K562 (cell line): Measurements from ENCODE around the gene COMMD9. TPM values are rescaled to one million over a fixed set of nuclear protein-coding genes. Genes with fewer than 3 reads are reported as not detected.

Experiments used
- ATAC-seq: fragments of 200-7000 bp; cut with Tn5 transposase; 3 replicates; pipeline ENCODE4 v1.9.1; 2020; ENCODE audit warnings: moderate library complexity
- BruUV-seq: library from RNA; stranded (reverse); fragments of 400-500 nt; replicated peaks from 2 replicates; lab custom pipeline; 2021; lab: Mats Ljungman, UMichigan
- CTCF ChIA-PET: fragments of 300-600 bp; formaldehyde crosslinking; extraction: SDS; loops from one replicate; lab custom pipeline; 2021; ENCODE audit warnings: low intra/inter-chr PET ratio; lab: Yijun Ruan, JAX
- POLR2A ChIA-PET: fragments of 300-600, 350-650 bp; sonication (Branson Sonifier 250); formaldehyde crosslinking; extraction: SDS; loops from one replicate; lab custom pipeline; 2021; ENCODE audit warnings: antibody characterized with exemption, inconsistent platforms; lab: Yijun Ruan, JAX
- DNase-seq, 4 experiments: peaks; one replicate each; pipeline versions ENCODE4 v3.0.0 to v3.0.0-alpha.2; 2011 to 2018; ENCODE audit warnings: low spot score in 3 of 4, mixed read lengths in 3 of 4; ENCODE audit errors: extremely low read depth in 1 of 4
- FAIRE-seq: peaks from 2 replicates; lab custom pipeline; 2011; peaks lifted over from hg19 to GRCh38; lab: Jason Lieb, UNC
- H2AFZ ChIP-seq: 2 replicates; pipeline ENCODE4 v1.6.0; 2011; ENCODE audit warnings: low read depth, low read length, control low read depth, inconsistent platforms
- H3K27ac ChIP-seq: fragments of 200-600 bp; 3 replicates; pipeline ENCODE4 v1.8.0; 2011; ENCODE audit warnings: low read depth, mild to moderate bottlenecking, control low read depth, inconsistent platforms, low read length, moderate library complexity, mixed read lengths; ENCODE audit errors: extremely low read depth
- H3K27me3 ChIP-seq, 2 experiments: fragments of 300-600 bp in 1 of 2; 2 replicates in 1 of 2; 3 replicates in 1 of 2; pipeline versions ENCODE4 v1.6.0 to v1.8.0; 2011; ENCODE audit warnings: inconsistent platforms in 2 of 2, low read length in 2 of 2, mild to moderate bottlenecking in 1 of 2, mixed read lengths in 1 of 2, moderate library complexity in 1 of 2; ENCODE audit not compliant: control insufficient read depth in 2 of 2, insufficient read depth in 2 of 2
- H3K36me3 ChIP-seq: fragments of 300-600 bp; 3 replicates; pipeline ENCODE4 v1.8.0; 2011; ENCODE audit warnings: mild to moderate bottlenecking, low read length, inconsistent platforms; ENCODE audit not compliant: control insufficient read depth, insufficient read depth
- H3K4me1 ChIP-seq, 2 experiments: fragments of 200-600 bp in 1 of 2; replicated peaks in 1 of 2; 2 replicates in 1 of 2; 3 replicates in 1 of 2; pipeline versions ENCODE4 v1.5.1 to v1.8.0; 2011; ENCODE audit warnings: inconsistent platforms in 2 of 2, low read length in 2 of 2, mild to moderate bottlenecking in 1 of 2, mixed read lengths in 1 of 2, moderate library complexity in 1 of 2; ENCODE audit not compliant: control insufficient read depth in 2 of 2, insufficient read depth in 2 of 2
- H3K4me2 ChIP-seq: 2 replicates; pipeline ENCODE4 v1.6.1; 2011; ENCODE audit warnings: low read length, control low read depth, inconsistent platforms, mixed read lengths; ENCODE audit not compliant: insufficient read depth
- H3K4me3 ChIP-seq: fragments of 200-600 bp; sonication (generic), shearing (Covaris generic); 2 replicates; pipeline ENCODE4 v1.5.1; 2016; ENCODE audit warnings: control low read depth, inconsistent platforms
- H3K79me2 ChIP-seq: fragments of 200-600 bp; 3 replicates; pipeline ENCODE4 v1.8.0; 2011; ENCODE audit warnings: low read length, inconsistent platforms; ENCODE audit not compliant: control insufficient read depth, insufficient read depth
- H3K9ac ChIP-seq, 2 experiments: 2 replicates each; pipeline versions ENCODE4 v1.6.0 to v1.6.1; 2011; ENCODE audit warnings: low read depth in 2 of 2, low read length in 2 of 2, control low read depth in 1 of 2, inconsistent platforms in 1 of 2, mild to moderate bottlenecking in 1 of 2, mixed read lengths in 1 of 2; ENCODE audit not compliant: insufficient read depth in 1 of 2
- H3K9me1 ChIP-seq: one replicate; pipeline ENCODE4 v1.6.0; 2011; ENCODE audit warnings: inconsistent platforms, mild to moderate bottlenecking, low read length, moderate library complexity; ENCODE audit not compliant: control insufficient read depth, insufficient read depth
- H3K9me3 ChIP-seq: replicated peaks from 2 replicates; pipeline ENCODE4 v1.5.1; 2011; ENCODE audit warnings: low read depth, low read length, inconsistent platforms; ENCODE audit not compliant: control insufficient read depth, insufficient read depth
- H4K20me1 ChIP-seq: replicated peaks from 2 replicates; pipeline ENCODE4 v1.6.1; 2011; ENCODE audit warnings: low read length, inconsistent platforms, mixed read lengths; ENCODE audit not compliant: control insufficient read depth, insufficient read depth
- ASH1L ChIP-seq: fragments of 450-650 bp; IDR thresholded peaks from 2 replicates; pipeline ENCODE4 v1.6.1; 2018; ENCODE audit warnings: borderline replicate concordance, mild to moderate bottlenecking, low read depth; ENCODE audit not compliant: partially characterized antibody
- CBX8 ChIP-seq: fragments of 200-600 bp; sonication (generic); IDR thresholded peaks from 2 replicates; pipeline ENCODE4 v1.6.1; 2012; ENCODE audit warnings: borderline replicate concordance, mixed run types, low read depth, mild to moderate bottlenecking, moderate library complexity, mixed read lengths, low read length, control low read depth, inconsistent platforms; ENCODE audit not compliant: poor library complexity, severe bottlenecking; ENCODE audit errors: extremely low read depth
- EGR1 ChIP-seq: fragments of 450-650 bp; conservative IDR thresholded peaks from 2 replicates; pipeline ENCODE4 v1.6.1; 2017; ENCODE audit warnings: mild to moderate bottlenecking
- EP300 ChIP-seq: IDR thresholded peaks from 2 replicates; pipeline ENCODE4 v1.6.1; 2012; ENCODE audit warnings: low read length, improper control_type of control experiment
- KDM1A ChIP-seq, 2 experiments: fragments of 450-650 bp; IDR thresholded peaks; 2 replicates each; pipeline ENCODE4 v1.6.1; 2016; ENCODE audit warnings: mild to moderate bottlenecking in 2 of 2
- LEF1 ChIP-seq: fragments of 450-650 bp; IDR thresholded peaks from 2 replicates; pipeline ENCODE4 v1.6.1; 2016; ENCODE audit warnings: mild to moderate bottlenecking
- PML ChIP-seq: IDR thresholded peaks from 2 replicates; pipeline ENCODE4 v1.6.1; 2012; ENCODE audit warnings: low read length, inconsistent platforms
- SMARCB1 ChIP-seq: IDR thresholded peaks from 2 replicates; pipeline ENCODE4 v1.6.1; 2011; ENCODE audit warnings: improper control_type of control experiment, low read depth; ENCODE audit not compliant: insufficient read length
- SMC3 ChIP-seq: conservative IDR thresholded peaks from 2 replicates; pipeline ENCODE4 v1.6.1; 2011; ENCODE audit warnings: low read depth, low read length, improper control_type of control experiment; ENCODE audit not compliant: insufficient read depth
- ZNF146 ChIP-seq: IDR thresholded peaks from one replicate; pipeline ENCODE4 v1.6.1; 2018; ENCODE audit warnings: missing compliant biosample characterization; ENCODE audit not compliant: unreplicated experiment
- ZNF217 ChIP-seq: sonication (generic); formaldehyde crosslinking; IDR thresholded peaks from 2 replicates; pipeline ENCODE4 v1.8.0; 2022; ENCODE audit warnings: mild to moderate bottlenecking, missing genetic modification reagents
- ZNF76 ChIP-seq: fragments of 250-450 bp; sonication (Bioruptor Pico); IDR thresholded peaks from 2 replicates; pipeline ENCODE4 v1.4.0; 2020; ENCODE audit warnings: mild to moderate bottlenecking, moderate library complexity, borderline replicate concordance
- ZSCAN29 ChIP-seq: fragments of 450-650 bp; IDR thresholded peaks from 2 replicates; pipeline ENCODE4 v1.6.1; 2017
- WGBS: fragments of 100-300 bp; shearing (Covaris generic); methylation state at CpG from one replicate; pipeline ENCODE4 v1.1.6; 2016; ENCODE audit warnings: low coverage, mixed read lengths; ENCODE audit not compliant: insufficient coverage; ENCODE audit errors: missing lambda C conversion rate; 5-methylcytosine and 5-hydroxymethylcytosine counted together
- in situ Hi-C: fragments of 300-500 bp; cut with MboI; formaldehyde crosslinking; loops from 4 replicates; pipeline ENCODE4 v1.15.0; 2018; ENCODE audit warnings: inconsistent platforms, mixed read lengths
- intact Hi-C: fragments of 100-400 bp; cut with micrococcal nuclease; formaldehyde crosslinking; loops from 2 replicates; pipeline ENCODE4 v1.14.2; 2022
- polyA plus RNA-seq, 8 experiments: library from polyadenylated mRNA; depleted of rRNA in 4 of 8; stranded (reverse) in 5 of 8; unstranded in 3 of 8; fragments of >200 nt; fragmentation: Nextera tagmentation in 2 of 8; fragmentation: Illumina TruSeq in 1 of 8; extraction: Ambion mirVana in 2 of 8; extraction: Trizol in 1 of 8; gene quantifications; 2 replicates each; pipeline versions ENCODE4 v1.2.1 to v1.2.3, GENCODE V29; 2011 to 2014; ENCODE audit warnings: inconsistent platforms in 1 of 8, missing spikeins in 1 of 8
- total RNA-seq, 7 experiments: library from RNA; depleted of rRNA in 6 of 7; stranded (reverse); fragments of >200 nt in 6 of 7; fragmentation: Illumina TruSeq in 2 of 7; extraction: Trizol in 2 of 7; gene quantifications; 2 replicates each; pipeline versions ENCODE4 v1.2.1 to v1.2.3, GENCODE V29; 2011 to 2021; ENCODE audit warnings: low replicate concordance in 1 of 7
- TF ChIP-seq, protein P1 (sequence below): fragments of 250-450 bp; sonication (Bioruptor Pico); IDR thresholded peaks from 2 replicates; pipeline ENCODE4 v1.5.0; 2021; ENCODE audit warnings: mild to moderate bottlenecking, borderline replicate concordance
- TF ChIP-seq, protein P2 (sequence below): fragments of 450-650 bp; formaldehyde crosslinking; IDR thresholded peaks from 2 replicates; pipeline ENCODE4 v1.4.0; 2020; ENCODE audit warnings: mild to moderate bottlenecking, moderate library complexity
- TF ChIP-seq, protein P3 (sequence below): fragments of 250-450 bp; sonication (Bioruptor Pico); IDR thresholded peaks from 2 replicates; pipeline ENCODE4 v1.5.0; 2020; ENCODE audit warnings: mild to moderate bottlenecking, borderline replicate concordance

Gene COMMD9
- total and polyA plus RNA-seq, 9 of the 15 experiments (the other 6 are each of a cell fraction or from before 2014, with no cell fraction given), result 27.3 to 121 (median 48.0) TPM

DNA sequence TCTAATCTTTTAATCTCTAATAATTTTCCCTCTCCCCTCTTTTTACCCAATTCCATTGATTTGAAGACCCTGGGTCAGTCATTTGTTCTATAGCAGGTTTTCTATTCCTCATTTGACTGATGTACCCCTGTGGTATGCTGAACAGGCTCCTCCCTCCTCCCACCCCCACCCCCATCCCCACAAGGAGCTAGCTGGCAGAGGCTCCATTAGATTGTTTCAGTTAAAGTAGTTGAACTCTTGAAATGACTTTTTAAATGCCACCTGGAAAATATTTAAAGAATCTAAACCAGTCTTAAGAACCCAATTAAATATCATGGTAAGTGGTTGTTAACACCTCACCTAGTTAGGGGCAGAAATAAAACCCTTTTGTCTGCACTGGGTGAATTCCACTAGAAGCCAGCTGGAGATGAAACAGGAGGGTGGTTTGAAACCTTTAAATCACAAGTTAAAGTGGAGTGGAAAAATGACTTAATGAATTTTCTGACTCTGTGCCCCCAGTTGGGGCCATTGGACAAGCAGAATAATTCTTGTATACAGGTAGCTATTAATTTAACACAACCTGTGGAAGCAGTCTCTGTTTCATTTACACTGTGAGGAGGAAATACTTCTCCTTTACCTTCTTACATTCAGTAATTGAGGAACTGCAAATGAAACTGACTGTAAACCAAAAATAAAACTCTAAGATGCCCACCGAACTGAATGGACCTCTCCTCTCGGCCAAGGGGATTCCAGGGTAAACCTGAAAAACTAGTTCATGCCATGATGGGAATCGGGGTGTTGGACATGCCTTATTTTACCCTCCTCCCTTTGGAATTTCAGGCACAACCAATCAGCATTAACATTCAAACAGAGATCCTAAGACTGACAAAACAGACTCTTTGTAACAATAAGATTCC lies 37.5 kb upstream of the COMMD9 start:
- DNase-seq (no peak), FAIRE-seq (no peak), ATAC-seq (no peak)
- in situ Hi-C loops (no loop called here), intact Hi-C loops (no loop called here)
- 7% methylated on average over 3 of the region's 3 CpGs for WGBS
- Histone ChIP-seq H3K79me2 (no peaks in the 10 kb centered on the region), H3K9ac (no peak overlapping the region), H3K27ac (no peak overlapping the region), H3K9me3 (no peaks in the 10 kb centered on the region), H4K20me1 (no peaks in the 10 kb centered on the region), H3K9me1 (no peaks in the 10 kb centered on the region), H3K36me3 (no peaks in the 10 kb centered on the region), H3K4me3 (no peak overlapping the region), H3K4me1 (no peaks in the 10 kb centered on the region), H3K4me2 (no peak overlapping the region), H2AFZ (no peak overlapping the region), H3K27me3 (no peaks in the 10 kb centered on the region; a peak in 1 of 5 replicates)
- CTCF ChIA-PET, result no interaction called here
- no TSS peak for BruUV-seq
- POLR2A ChIA-PET, result interaction anchor here (0.6 kb wide), 1 partner anchor 450 kb away, joined by 3 read pairs; no protein-coding TSS in a partner anchor
- TF ChIP-seq, protein P1, sequence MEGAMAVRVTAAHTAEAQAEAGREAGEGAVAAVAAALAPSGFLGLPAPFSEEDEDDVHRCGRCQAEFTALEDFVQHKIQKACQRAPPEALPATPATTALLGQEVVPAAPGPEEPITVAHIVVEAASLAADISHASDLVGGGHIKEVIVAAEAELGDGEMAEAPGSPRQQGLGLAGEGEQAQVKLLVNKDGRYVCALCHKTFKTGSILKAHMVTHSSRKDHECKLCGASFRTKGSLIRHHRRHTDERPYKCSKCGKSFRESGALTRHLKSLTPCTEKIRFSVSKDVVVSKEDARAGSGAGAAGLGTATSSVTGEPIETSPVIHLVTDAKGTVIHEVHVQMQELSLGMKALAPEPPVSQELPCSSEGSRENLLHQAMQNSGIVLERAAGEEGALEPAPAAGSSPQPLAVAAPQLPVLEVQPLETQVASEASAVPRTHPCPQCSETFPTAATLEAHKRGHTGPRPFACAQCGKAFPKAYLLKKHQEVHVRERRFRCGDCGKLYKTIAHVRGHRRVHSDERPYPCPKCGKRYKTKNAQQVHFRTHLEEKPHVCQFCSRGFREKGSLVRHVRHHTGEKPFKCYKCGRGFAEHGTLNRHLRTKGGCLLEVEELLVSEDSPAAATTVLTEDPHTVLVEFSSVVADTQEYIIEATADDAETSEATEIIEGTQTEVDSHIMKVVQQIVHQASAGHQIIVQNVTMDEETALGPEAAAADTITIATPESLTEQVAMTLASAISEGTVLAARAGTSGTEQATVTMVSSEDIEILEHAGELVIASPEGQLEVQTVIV (CRISPR knock-in tag), result no peak
- TF ChIP-seq KDM1A (IDR thresholded peaks at IDR 0.05), result no peak
- no peak for TF ChIP-seq ZNF217 (CRISPR knock-in tag)
- TF ChIP-seq EP300, result no peak
- TF ChIP-seq PML, result no peak
- TF ChIP-seq ASH1L, result no peak
- TF ChIP-seq LEF1, result no peak
- TF ChIP-seq, protein P2, sequence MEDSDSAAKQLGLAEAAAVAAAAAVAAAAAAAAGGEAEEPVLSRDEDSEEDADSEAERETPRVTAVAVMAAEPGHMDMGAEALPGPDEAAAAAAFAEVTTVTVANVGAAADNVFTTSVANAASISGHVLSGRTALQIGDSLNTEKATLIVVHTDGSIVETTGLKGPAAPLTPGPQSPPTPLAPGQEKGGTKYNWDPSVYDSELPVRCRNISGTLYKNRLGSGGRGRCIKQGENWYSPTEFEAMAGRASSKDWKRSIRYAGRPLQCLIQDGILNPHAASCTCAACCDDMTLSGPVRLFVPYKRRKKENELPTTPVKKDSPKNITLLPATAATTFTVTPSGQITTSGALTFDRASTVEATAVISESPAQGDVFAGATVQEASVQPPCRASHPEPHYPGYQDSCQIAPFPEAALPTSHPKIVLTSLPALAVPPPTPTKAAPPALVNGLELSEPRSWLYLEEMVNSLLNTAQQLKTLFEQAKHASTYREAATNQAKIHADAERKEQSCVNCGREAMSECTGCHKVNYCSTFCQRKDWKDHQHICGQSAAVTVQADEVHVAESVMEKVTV (CRISPR knock-in tag), result no peak
- TF ChIP-seq ZNF76, result no peak
- TF ChIP-seq SMC3, result no peak
- TF ChIP-seq ZSCAN29, result no peak
- no peak for TF ChIP-seq CBX8
- TF ChIP-seq ZNF146 (CRISPR knock-in tag), result no peak
- TF ChIP-seq SMARCB1, result no peak
- TF ChIP-seq EGR1, result no peak
- TF ChIP-seq, protein P3, sequence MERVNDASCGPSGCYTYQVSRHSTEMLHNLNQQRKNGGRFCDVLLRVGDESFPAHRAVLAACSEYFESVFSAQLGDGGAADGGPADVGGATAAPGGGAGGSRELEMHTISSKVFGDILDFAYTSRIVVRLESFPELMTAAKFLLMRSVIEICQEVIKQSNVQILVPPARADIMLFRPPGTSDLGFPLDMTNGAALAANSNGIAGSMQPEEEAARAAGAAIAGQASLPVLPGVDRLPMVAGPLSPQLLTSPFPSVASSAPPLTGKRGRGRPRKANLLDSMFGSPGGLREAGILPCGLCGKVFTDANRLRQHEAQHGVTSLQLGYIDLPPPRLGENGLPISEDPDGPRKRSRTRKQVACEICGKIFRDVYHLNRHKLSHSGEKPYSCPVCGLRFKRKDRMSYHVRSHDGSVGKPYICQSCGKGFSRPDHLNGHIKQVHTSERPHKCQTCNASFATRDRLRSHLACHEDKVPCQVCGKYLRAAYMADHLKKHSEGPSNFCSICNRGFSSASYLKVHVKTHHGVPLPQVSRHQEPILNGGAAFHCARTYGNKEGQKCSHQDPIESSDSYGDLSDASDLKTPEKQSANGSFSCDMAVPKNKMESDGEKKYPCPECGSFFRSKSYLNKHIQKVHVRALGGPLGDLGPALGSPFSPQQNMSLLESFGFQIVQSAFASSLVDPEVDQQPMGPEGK, result no peak
